ENCODE data around the gene ACACA. TPM values are rescaled to one million over a fixed set of nuclear protein-coding genes. Genes with fewer than 3 reads are reported as not detected.
"Not testable (repeated sequence)": the region's sequence is repeated elsewhere in the genome, so short reads cannot be mapped to it uniquely, and the experiment has no call there.

The ACACA gene
- total RNA-seq, 1 experiment from 2014 or later, result 33.0 TPM

GRCh38 chr17:37358830-37359681, 47.6 kb downstream of the ACACA start:
- BruUV-seq (replicated peaks), result no TSS peak
- Histone ChIP-seq H4K20me1 (ENCODE audit: low read length) (peaks cover 23% of the 10 kb centered on the region), H2AFZ (ENCODE audit: low read length) (peak overlapping the region; percentile 72), H3K27me3 (ENCODE audit: low read length) (no peaks in the 10 kb centered on the region), H3K4me1 (ENCODE audit: insufficient read depth, low read length) (peaks cover 32% of the 10 kb centered on the region), H3F3A (ENCODE audit: low read length, unreplicated experiment) (no peaks in the 10 kb centered on the region), H3K79me2 (ENCODE audit: low read length) (peaks cover 48% of the 10 kb centered on the region), H3K4me3 (ENCODE audit: low read length) (peak overlapping the region; percentile 85), H3K9ac (ENCODE audit: low read length) (peak overlapping the region; percentile 98), H3K36me3 (ENCODE audit: low read depth, low read length) (no peaks in the 10 kb centered on the region), H3K4me2 (ENCODE audit: low read length) (peak overlapping the region; percentile 85), H3K9me2 (replicated peaks; ENCODE audit: low read length) (no peaks in the 10 kb centered on the region), H3K27ac (ENCODE audit: low read length) (peak overlapping the region; percentile 77), H3K9me3 (ENCODE audit: low read length) (no peaks in the 10 kb centered on the region)
- DNase-seq (peak; percentile 88), ATAC-seq (peak; percentile 85)
- intact Hi-C loops (cut with micrococcal nuclease), result no loop called here
- ChIA-PET POLR2A (ENCODE audit: unreplicated experiment) (interaction anchor here (0.5 to 0.7 kb wide), 3 partner anchors 37 to 311 kb away, joined by 4 to 7 read pairs (median 6); no protein-coding TSS in a partner anchor), CTCF (interaction anchor here (0.5 to 1.1 kb wide), 2 partner anchors 14 to 79 kb away, joined by 3 to 5 read pairs; no protein-coding TSS in a partner anchor)
- no peak for TF ChIP-seq EZH2phosphoT487 (IDR thresholded peaks at IDR 0.05; ENCODE audit: borderline replicate concordance, low read length)
- TF ChIP-seq CTCF (conservative IDR thresholded peaks at IDR 0.05; ENCODE audit: low read depth, low read length), result no peak
- TF ChIP-seq EZH2 (IDR thresholded peaks at IDR 0.05; ENCODE audit: low read length, unreplicated experiment), result no peak

- DNase-seq (peak; percentile 42), ATAC-seq (peak; percentile 27)
- ChIA-PET POLR2A (ENCODE audit: unreplicated experiment) (interaction anchor here (0.5 kb wide), 1 partner anchor 92 kb away, joined by 4 read pairs; no protein-coding TSS in a partner anchor), CTCF (interaction anchor here (0.5 to 1.1 kb wide), 2 partner anchors 15 to 80 kb away, joined by 3 to 5 read pairs; no protein-coding TSS in a partner anchor)
- no peaks in the 10 kb centered on the region for H3K27me3 ChIP-seq (ENCODE audit: low read length)
- BruUV-seq (replicated peaks), result TSS peak; percentile 56
- H3K4me2 ChIP-seq (ENCODE audit: low read length), result peak overlapping the region; percentile 85
- peak overlapping the region; percentile 77 for H3K27ac ChIP-seq (ENCODE audit: low read length)
- H3K9me3 ChIP-seq (ENCODE audit: low read length), result no peaks in the 10 kb centered on the region
- H3K4me1 ChIP-seq (ENCODE audit: insufficient read depth, low read length), result peaks cover 32% of the 10 kb centered on the region
- peak overlapping the region; percentile 72 for H2AFZ ChIP-seq (ENCODE audit: low read length)
- peaks cover 54% of the 10 kb centered on the region for H3K79me2 ChIP-seq (ENCODE audit: low read length)
- H3F3A ChIP-seq (ENCODE audit: low read length, unreplicated experiment), result no peaks in the 10 kb centered on the region
- TF ChIP-seq EZH2 (IDR thresholded peaks at IDR 0.05; ENCODE audit: low read length, unreplicated experiment) (no peak), EZH2phosphoT487 (IDR thresholded peaks at IDR 0.05; ENCODE audit: borderline replicate concordance, low read length) (no peak), CTCF (conservative IDR thresholded peaks at IDR 0.05; ENCODE audit: low read depth, low read length) (no peak)
- no peaks in the 10 kb centered on the region for H3K9me2 ChIP-seq (replicated peaks; ENCODE audit: low read length)
- peaks cover 26% of the 10 kb centered on the region for H4K20me1 ChIP-seq (ENCODE audit: low read length)
- peak overlapping the region; percentile 98 for H3K9ac ChIP-seq (ENCODE audit: low read length)
- no peaks in the 10 kb centered on the region for H3K36me3 ChIP-seq (ENCODE audit: low read depth, low read length)
- intact Hi-C loops (cut with micrococcal nuclease), result no loop called here
- H3K4me3 ChIP-seq (ENCODE audit: low read length), result peak overlapping the region; percentile 85
These were observed 48.4 kb downstream of the ACACA start for GRCh38 chr17:37358098-37358829.

GRCh38 chr17:37356796-37357569, 49.7 kb downstream of the ACACA start:
- DNase-seq, result peak; percentile 44
- H3K27ac ChIP-seq (ENCODE audit: low read length); ATAC-seq; H3K36me3 ChIP-seq (ENCODE audit: low read depth, low read length); CTCF ChIA-PET; H3K9me3 ChIP-seq (ENCODE audit: low read length); H3K27me3 ChIP-seq (ENCODE audit: low read length); BruUV-seq (replicated peaks); H3K9me2 ChIP-seq (replicated peaks; ENCODE audit: low read length); POLR2A ChIA-PET (ENCODE audit: unreplicated experiment); H2AFZ ChIP-seq (ENCODE audit: low read length); H3F3A ChIP-seq (ENCODE audit: low read length, unreplicated experiment); intact Hi-C loops (cut with micrococcal nuclease): not testable (repeated sequence)
- Histone ChIP-seq H3K9ac (ENCODE audit: low read length) (peak overlapping the region; percentile 98), H3K4me1 (ENCODE audit: insufficient read depth, low read length) (peaks cover 32% of the 10 kb centered on the region), H3K4me3 (ENCODE audit: low read length) (peak overlapping the region; percentile 85), H4K20me1 (ENCODE audit: low read length) (peaks cover 26% of the 10 kb centered on the region), H3K4me2 (ENCODE audit: low read length) (peak overlapping the region; percentile 85), H3K79me2 (ENCODE audit: low read length) (peaks cover 67% of the 10 kb centered on the region)

GRCh38 chr17:37346863-37347402, 59.7 kb downstream of the ACACA start:
- H3K9me2 ChIP-seq (replicated peaks; ENCODE audit: low read length); H3K27ac ChIP-seq (ENCODE audit: low read length); H3K27me3 ChIP-seq (ENCODE audit: low read length); H2AFZ ChIP-seq (ENCODE audit: low read length); DNase-seq; CTCF ChIA-PET; H4K20me1 ChIP-seq (ENCODE audit: low read length); intact Hi-C loops (cut with micrococcal nuclease); H3K4me1 ChIP-seq (ENCODE audit: insufficient read depth, low read length); POLR2A ChIA-PET (ENCODE audit: unreplicated experiment); H3K9me3 ChIP-seq (ENCODE audit: low read length); ATAC-seq; H3K4me2 ChIP-seq (ENCODE audit: low read length); H3K9ac ChIP-seq (ENCODE audit: low read length); H3F3A ChIP-seq (ENCODE audit: low read length, unreplicated experiment); BruUV-seq (replicated peaks); H3K36me3 ChIP-seq (ENCODE audit: low read depth, low read length); H3K4me3 ChIP-seq (ENCODE audit: low read length): not testable (repeated sequence)
- H3K79me2 ChIP-seq (ENCODE audit: low read length), result peaks cover 57% of the 10 kb centered on the region
